ENCODE data around the gene DNAJB1. TPM values are rescaled to one million over a fixed set of nuclear protein-coding genes. Genes with fewer than 3 reads are reported as not detected.
"Not testable (repeated sequence)": the region's sequence is repeated elsewhere in the genome, so short reads cannot be mapped to it uniquely, and the experiment has no call there.

The DNAJB1 gene
- total RNA-seq: 100 to 1,000 TPM in 3 of 4 donors, 10 to 100 TPM in 1; 67.5 to 669 (median 116) TPM

DNA sequence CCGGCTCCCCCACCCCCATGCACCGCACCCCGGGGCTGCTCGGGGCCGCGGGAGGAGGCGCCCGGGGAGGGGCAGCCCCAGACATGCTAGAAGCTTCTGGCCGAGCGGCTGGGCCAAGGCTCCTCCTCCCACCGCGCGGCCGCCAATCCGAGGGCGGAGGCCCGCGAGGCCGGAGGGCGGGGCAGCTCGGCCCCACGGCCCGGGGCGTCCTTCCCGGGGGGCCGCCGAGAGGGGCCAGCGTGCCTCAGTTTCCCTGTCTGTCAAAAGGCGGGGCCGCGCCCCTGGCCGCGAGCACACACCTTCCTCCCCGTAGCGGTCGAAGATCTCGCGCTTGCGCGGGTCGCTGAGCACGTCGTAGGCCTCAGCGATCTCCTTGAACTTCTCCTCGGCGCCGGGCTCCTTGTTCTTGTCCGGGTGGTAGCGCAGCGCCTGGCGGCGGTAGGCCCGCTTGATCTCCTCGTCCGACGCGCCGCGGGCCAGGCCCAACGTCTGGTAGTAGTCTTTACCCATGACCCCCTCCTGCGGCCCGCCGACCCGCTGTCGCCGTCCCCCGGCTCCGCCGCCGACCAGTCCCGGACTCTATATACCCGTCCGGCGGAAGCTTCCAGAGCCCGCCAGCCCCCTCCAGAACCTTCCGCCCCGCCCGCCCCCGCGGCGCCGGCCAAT, at the start of gene DNAJB1:
Gene DNAJB1, minus strand, starts transcription at position 558 of the 666 bp plus-strand sequence. Its CDS starts 48 bp downstream, at position 510.
- ATAC-seq (ENCODE audit: low FRiP score) (peak; percentile 80), DNase-seq (ENCODE audit: low spot score) (no peak)
- no peak for TF ChIP-seq CTCF (IDR thresholded peaks at IDR 0.05)

GRCh38 chr19:14567079-14567478, 48.9 kb upstream of the DNAJB1 start:
- DNase-seq (ENCODE audit: low spot score) (no peak), ATAC-seq (ENCODE audit: low FRiP score) (no peak)
- no peak for TF ChIP-seq CTCF (IDR thresholded peaks at IDR 0.05)

GRCh38 chr19:14566712-14567077, 48.5 kb upstream of the DNAJB1 start:
- no peak for DNase-seq (ENCODE audit: low spot score)
- TF ChIP-seq CTCF (IDR thresholded peaks at IDR 0.05): no peak
- ATAC-seq (ENCODE audit: low FRiP score): no peak

- DNase-seq (ENCODE audit: low spot score) (no peak), ATAC-seq (ENCODE audit: low FRiP score) (no peak)
- no peak for TF ChIP-seq CTCF (IDR thresholded peaks at IDR 0.05)
Observed at GRCh38 chr19:14565765-14566711, 47.8 kb upstream of the DNAJB1 start.

DNA sequence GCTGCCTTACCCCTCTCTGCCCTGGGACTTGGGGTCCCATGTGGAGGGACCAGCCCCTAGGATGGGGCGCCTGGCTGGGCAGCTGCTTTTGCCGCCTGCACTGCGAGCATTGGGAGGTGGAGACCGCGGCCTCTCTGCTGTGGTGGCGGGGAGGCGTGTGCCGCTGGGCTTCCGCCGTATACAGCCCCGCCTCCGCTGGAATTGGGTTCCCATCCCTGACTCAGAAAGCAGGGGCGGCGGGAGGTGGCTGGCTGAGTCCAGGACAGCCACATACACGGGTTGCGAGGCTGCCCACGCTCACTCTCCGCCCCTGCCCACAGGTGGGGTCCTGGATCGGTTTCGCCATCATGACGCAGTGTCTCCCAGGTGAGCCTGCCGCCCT, 47.1 kb upstream of the DNAJB1 start:
- no peak for TF ChIP-seq CTCF (IDR thresholded peaks at IDR 0.05)
- DNase-seq (ENCODE audit: low spot score): no peak
- no peak for ATAC-seq (ENCODE audit: low FRiP score)

DNA sequence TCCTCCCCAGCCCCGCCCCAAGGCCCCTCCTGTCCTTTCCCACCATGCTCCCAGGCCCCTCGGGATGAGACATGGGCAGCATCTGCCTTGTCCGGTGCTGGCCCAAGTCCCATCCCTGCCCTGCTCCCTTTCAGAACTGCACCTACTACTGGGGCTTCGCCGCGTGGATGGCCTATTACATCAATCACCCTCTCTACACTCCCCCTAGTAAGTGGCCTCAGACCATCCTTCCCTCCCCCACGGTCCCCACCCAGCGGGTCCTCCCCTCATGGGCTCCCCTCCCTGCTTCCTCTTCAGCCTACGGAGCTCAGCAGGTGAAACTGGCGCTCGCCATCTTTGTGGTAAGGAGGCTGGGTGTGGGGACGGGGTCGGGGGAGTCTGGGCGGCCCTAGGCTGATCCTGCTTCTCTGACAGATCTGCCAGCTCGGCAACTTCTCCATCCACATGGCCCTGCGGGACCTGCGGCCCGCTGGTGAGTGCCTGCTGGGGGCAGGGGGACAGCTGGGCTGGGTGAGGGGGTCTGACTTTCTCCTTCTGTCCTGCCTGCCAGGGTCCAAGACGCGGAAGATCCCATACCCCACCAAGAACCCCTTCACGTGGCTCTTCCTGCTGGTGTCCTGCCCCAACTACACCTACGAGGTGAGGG, 46.6 kb upstream of the DNAJB1 start:
- DNase-seq (ENCODE audit: low spot score); ATAC-seq (ENCODE audit: low FRiP score): not testable (repeated sequence)

- ATAC-seq (ENCODE audit: low FRiP score) (no peak), DNase-seq (ENCODE audit: low spot score) (no peak)
- no peak for TF ChIP-seq CTCF (IDR thresholded peaks at IDR 0.05)
Observed at GRCh38 chr19:14563989-14564651, 45.9 kb upstream of the DNAJB1 start.

Measured in omental fat pad (tissue), 4 donors.